GDM1 (cell line): ENCODE data around the gene MYOF.

Experiments
- DNase-seq: peaks from one replicate; lab custom pipeline; 2025; lab: John Stamatoyannopoulos, UW

The MYOF gene, protein sequence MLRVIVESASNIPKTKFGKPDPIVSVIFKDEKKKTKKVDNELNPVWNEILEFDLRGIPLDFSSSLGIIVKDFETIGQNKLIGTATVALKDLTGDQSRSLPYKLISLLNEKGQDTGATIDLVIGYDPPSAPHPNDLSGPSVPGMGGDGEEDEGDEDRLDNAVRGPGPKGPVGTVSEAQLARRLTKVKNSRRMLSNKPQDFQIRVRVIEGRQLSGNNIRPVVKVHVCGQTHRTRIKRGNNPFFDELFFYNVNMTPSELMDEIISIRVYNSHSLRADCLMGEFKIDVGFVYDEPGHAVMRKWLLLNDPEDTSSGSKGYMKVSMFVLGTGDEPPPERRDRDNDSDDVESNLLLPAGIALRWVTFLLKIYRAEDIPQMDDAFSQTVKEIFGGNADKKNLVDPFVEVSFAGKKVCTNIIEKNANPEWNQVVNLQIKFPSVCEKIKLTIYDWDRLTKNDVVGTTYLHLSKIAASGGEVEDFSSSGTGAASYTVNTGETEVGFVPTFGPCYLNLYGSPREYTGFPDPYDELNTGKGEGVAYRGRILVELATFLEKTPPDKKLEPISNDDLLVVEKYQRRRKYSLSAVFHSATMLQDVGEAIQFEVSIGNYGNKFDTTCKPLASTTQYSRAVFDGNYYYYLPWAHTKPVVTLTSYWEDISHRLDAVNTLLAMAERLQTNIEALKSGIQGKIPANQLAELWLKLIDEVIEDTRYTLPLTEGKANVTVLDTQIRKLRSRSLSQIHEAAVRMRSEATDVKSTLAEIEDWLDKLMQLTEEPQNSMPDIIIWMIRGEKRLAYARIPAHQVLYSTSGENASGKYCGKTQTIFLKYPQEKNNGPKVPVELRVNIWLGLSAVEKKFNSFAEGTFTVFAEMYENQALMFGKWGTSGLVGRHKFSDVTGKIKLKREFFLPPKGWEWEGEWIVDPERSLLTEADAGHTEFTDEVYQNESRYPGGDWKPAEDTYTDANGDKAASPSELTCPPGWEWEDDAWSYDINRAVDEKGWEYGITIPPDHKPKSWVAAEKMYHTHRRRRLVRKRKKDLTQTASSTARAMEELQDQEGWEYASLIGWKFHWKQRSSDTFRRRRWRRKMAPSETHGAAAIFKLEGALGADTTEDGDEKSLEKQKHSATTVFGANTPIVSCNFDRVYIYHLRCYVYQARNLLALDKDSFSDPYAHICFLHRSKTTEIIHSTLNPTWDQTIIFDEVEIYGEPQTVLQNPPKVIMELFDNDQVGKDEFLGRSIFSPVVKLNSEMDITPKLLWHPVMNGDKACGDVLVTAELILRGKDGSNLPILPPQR (N-terminal part only)

DNA sequence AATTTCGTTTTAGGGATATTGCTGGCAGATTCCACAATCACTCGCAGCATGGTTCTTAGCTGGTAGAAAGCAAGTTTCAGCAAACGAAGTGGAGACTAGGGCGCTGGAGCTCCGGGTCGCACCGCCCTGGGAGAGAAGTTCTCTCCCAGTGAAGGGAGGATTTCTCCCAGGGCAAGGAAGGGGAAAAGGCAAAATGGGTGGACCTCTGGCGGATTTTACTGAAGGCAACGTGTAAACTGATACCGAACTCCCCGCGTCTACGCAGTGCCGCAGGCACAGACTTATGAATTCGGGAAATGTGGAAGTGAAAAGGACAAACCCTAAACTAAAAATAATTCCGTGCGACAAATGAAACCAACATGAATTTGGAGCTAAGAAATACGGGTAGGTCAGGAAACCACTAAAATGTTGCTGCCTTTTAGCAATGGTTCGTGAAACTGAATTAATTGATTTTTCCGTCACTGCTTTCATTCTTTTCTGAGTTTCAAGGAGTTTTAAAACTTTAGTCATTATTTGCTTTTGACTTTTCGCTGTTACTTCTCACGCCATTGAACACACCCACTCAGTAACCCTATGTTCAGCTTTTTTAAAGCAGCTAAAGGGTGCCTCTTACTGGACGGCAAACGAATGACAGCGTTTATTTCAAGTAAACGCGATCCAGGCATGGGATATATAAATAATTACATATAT, at the start of gene MYOF:
Gene MYOF (minus strand): TSS at position 190 of the 690 bp plus-strand sequence. CDS start 140 bp downstream, at position 50.
- DNase-seq: peak; percentile 43

DNA sequence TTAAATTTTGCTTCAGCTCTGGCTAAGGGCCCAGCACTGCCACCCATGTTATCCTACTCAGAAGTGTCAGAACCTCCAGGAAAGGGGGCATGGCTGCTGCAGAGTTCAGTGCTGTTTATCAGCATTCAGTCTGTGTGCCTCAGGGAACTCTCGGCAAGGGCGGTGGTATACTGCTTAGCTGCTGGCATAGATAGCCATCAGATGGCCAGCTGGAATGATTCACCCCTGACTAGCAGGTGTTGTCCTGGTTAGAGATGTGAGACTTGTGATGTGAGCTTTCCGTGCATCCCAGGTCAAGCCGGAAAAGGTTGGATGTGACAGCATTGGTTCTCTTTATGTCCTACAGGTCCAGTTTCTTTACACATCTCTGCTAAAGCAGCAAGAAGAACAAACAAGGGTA, 36.4 kb upstream of the MYOF start:
- DNase-seq: no peak

DNA sequence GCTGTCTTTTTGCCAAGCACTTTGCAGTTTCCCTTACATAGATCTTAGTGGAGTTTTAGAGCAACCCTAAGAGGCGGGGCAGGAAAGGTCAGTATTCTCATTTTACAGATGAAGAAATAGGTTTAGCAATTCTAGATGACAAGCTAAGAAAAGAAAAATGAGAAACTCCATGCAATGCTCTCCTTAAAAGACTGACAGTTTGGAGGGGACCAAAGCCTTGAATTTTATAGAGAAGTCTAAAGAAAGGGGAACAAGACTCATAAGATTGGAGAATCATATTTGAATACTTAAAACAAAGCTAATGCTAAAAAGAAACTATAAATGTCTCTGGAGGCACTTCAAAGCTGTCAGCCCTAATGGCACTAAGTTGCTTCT, 33.9 kb upstream of the MYOF start:
- no peak for DNase-seq

DNA sequence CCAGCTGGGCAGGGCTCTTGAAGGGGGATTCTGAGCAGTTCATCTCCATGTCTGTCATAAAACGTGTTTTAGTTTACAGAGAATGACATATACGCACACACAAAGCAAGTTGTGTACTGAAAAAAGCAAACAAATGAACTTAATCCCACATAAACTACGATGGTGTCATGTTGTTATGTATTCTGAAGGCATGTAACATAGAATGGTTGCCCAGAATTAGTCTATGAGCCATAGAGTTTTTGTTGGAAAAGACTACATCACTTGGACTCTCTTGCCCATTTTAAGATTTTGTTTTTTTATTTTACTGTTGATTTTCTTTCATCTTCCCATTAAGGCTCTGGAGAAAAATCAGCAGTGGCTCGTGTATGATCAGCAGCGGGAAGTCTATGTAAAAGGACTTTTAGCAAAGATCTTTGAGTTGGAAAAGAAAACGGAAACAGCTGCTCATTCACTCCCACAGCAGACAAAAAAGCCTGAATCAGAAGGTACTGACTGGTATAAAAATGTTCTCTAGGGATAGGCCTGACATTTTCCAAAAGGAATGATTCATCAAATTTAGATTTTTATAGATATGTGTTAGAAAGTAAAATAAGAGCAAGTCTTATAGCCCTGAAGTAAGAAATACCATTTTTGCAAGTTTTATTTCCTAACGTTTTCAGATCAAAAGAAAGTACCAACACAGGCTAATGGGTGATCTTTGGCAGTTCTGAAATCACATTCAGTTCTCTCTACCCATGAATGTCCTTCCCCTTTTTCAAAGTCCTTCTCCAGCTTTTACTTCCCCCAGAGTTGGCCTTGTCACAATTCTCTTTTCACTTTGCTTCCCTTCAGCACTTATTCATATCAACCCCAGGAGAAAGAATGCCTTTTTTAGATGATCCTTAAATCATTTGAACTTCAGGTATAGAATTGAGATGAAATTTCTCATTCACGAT, 33.2 kb upstream of the MYOF start:
- no peak for DNase-seq

DNA sequence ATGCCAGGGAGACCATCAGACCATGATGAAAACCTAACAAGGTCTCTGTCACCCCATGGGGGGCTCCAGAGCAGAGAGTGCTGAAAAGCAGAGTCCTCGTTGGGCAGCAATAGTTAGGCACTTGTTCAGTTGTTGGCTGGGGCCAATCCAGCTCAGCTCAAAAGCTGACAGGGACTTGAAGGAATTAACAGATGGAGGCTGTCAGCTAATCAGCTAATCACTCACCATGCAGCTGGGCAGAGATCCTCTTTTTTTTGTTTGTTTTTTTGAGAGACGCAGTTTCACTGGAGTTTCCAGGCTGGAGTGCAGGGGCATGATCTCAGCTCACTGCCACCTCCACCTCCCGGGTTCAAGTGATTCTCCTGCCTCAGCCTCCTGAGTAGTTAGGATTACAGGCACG, 32.4 kb upstream of the MYOF start:
- no peak for DNase-seq

DNA sequence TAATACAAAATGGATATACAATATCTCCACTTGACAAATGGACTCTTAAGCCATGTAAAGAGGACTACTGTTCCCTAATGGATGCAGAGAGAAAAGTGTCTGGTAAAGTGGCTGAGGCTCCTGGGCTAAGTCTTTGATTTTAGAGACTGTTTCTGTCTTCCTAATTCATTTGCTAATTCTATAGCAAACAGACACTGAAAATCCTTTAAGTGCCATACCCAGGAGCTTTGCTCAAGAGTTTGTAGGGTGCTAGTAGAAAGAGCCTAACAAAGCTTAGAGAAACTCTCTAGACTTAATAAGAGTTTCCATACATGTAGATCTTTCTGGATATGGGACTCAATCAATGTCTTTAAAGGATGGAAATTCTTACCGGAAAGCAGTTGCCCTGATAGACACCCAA, 31.0 kb upstream of the MYOF start:
- no peak for DNase-seq

DNA sequence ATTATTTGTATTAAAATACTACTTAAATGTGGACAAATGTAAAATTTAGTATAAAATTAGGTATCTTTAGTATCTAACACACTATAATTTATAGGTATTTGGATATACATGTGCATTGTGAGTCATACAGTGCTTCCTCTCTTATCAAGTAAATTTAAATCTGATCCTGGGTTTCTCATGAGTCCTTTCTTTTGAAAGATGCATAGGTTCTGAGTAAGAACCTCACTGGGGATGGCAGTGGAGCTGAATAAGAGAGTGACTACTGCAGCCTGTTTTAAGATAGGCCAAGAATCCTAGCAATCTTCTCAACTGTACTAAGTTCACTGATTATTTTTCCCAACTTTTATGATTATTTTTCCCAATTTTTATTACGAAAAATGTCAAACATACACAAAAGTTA, 30.4 kb upstream of the MYOF start:
- DNase-seq: no peak

DNA sequence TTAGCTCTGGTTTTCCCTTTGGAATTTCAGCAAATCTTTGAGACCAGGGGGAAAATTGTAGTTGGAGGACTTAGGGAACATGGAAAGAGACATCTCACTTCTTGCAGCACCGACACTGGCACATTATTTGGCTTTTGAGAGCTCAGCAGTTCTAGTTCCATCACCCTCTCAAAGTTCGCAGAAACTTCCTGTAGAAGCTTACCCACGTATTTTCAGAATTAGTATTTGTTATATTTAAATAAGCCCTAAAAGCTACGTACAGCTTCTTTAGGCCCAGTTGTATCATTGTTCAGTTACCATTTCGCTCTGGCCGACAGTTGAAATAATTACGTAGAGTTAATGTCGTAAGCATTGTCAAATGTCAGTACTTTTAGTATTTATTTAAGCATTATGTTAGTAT, 27.7 kb upstream of the MYOF start:
- no peak for DNase-seq

DNA sequence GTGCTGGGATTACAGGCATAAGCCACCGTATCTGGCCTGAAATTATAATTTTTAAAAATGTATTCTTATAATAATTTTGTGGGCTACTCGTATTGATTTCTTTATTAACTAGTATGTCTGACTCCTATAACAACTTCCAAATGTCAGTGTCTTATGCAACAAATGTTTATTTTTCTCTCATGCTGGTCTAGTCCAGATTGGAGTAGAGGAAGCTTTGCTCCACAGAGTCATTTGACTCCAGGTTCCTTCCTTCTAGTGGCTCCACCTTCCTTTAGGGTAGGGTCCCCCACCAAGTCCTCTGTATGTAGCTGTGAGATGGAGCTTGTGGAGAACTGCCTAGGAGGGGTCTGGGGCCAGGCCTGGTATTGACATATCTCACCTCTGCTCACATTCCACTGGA, 22.9 kb upstream of the MYOF start:
- no peak for DNase-seq

DNA sequence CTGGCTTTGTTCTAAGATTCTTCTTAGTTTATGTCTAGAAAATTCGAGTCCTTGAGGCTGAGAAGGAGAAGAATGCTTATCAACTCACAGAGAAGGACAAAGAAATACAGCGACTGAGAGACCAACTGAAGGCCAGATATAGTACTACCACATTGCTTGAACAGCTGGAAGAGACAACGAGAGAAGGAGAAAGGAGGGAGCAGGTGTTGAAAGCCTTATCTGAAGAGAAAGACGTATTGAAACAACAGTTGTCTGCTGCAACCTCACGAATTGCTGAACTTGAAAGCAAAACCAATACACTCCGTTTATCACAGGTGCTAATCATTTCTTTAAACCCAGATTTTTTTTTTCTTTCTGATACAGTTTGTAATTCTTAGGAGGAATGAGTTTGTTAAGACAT, 20.9 kb upstream of the MYOF start:
- no peak for DNase-seq

DNA sequence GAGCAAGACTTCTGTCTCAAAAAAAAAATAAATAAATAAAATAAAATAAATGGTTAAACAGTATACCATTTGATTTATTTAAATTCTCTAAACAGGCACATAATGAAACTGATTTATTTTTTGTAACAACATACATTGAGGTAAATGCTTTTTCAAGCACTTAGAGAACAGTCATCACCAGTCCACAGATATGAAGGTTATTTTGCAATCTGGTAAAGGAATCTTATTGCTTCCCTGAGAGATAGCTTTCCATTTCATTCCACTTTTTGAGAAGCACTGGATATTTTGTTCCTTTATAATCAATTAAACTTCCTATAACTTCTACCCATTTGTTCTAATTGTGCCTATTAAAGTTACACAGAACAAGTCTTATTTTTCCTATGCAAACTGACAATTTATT, 19.5 kb upstream of the MYOF start:
- DNase-seq: no peak

DNA sequence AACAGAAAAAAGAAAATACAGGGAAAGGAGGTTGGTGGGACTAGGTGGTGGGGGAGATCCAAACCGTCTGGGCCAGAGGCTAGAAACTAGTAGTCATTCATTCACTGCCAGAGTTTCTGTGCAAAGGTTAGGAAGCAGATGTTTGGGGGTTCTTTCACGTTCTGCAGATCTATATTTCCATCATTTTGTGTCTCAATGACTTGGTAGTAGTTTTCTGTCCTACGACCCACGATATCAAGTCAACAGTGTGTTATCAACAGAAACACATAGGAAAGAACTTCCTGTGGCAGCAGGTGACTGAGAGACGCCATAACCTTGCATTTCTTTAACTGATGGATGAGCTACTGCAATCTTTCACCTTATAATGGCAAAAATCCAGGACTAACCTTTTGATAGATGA, 16.0 kb upstream of the MYOF start:
- no peak for DNase-seq

DNA sequence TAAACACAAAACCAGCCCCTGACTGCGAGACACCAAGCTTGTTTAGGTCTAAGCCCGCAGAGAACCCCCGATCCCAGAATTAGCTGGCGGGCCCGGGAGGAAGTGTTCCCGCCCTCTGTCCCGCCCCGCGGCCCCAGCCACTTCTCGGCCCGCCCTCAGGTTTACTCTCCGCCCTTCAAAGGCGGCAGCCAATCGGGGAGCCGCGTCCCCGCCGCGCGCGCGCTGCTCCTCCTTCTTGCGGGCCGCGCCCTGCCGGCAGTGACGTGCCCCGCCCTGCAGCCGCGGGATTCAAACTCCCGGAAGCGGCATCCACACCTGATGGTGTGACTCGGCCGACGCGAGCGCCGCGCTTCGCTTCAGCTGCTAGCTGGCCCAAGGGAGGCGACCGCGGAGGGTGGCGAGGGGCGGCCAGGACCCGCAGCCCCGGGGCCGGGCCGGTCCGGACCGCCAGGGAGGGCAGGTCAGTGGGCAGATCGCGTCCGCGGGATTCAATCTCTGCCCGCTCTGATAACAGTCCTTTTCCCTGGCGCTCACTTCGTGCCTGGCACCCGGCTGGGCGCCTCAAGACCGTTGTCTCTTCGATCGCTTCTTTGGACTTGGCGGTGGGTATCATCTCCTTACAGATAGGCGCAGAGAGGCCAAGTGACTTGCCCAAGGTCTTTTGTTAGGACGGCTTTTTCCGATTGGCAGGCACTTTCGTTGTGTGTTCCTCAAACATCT, 14.3 kb upstream of the MYOF start, which contains the start of gene CEP55:
Gene CEP55 (plus strand): TSS at position 291 of the 720 bp plus-strand sequence. CDS start 3,440 bp downstream, outside the sequence.
- peak; percentile 92 for DNase-seq

DNA sequence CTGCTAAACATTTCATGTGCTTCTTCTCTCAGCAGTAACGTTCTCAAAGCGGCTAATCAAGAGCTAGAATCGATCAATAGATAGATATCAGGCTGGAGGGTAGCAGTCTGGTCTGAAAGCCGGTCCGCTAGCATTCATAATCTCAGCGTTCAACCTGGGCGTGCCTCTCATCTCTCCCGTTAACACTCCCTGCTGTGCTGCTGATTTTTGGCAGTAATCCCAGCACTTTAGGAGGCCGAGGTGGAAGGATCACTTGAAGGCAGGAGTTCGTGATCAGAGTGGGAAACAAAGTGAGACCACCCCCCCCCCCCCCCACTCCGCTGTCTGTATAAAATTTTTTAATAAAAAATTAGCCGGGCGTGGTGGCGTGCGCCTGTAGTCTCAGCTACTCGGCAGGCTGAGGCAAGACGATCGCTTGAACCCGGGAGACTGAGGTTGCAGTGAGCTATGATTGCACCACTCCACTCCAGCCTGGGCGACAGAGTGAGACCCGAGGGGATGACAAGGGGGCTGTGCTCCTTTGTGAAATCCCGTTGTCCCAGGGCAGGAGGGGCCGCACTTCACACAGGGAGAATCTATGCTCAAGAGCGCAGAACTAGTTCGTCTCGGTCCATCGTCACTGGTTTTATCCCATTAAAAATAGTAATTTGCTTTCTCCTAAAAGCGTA, 13.7 kb upstream of the MYOF start:
- DNase-seq: no peak

DNA sequence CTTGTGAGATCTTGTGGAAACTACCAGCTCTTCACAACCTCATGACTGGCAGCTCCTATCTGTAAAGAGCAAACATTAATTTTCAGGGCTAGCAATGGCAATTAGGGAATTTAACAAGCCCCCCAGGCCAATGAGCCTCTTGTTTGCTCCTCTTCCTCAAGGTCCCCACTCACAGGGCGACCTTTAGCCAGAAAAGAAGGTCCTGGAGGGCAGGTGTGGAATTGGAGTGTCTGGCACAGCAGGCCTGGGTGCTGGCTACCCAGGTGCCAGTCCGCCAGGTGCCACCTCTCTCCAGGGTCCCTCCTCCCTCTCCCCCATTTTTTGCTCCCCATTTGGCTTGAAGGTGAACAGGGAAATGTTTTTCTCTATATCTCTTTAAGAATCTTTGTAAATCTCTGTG, 12.4 kb upstream of the MYOF start:
- DNase-seq: no peak

DNA sequence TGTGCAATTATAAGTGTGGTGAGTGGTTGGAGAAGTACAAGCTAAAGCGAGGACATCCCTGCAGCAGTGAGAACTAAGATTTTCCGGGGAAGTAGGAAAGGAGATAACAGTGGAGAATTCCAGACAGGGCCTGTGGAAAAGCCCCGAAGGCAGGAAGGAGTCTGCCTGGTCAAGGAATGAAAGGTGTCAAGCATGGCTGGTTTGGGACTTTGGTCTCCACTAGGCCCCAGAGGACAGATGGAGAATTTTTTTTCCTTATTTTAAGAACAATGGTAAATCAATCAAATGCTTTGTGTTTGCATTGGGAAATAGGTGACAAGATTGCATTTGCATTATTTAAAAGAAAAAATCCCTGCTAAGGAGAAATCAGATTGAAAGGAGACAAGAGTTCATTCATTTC, 11.0 kb upstream of the MYOF start:
- no peak for DNase-seq

DNA sequence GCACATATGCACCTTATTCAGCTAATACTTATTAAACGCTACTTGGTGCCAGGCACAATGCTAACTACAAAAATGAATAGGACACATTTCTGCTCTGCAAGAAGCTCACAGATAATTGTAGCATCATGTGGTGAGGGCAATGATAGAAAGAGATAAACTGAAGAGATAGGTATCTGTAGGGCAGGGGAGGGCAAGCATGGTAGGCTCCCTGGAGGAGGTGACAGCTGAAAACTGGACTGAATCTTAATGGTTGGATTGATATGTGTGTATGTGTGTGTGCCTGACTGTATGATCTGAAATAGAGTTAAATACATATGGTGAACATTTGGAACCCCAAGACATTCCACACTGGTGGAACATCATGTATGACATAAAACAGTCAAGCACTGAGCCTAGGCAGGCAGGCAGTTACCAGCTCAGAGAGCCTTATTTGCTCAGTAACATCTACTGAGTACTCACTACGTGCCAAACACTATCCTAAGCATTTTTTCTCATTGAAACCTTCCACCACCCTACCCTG, 9.5 kb upstream of the MYOF start:
- no peak for DNase-seq

DNA sequence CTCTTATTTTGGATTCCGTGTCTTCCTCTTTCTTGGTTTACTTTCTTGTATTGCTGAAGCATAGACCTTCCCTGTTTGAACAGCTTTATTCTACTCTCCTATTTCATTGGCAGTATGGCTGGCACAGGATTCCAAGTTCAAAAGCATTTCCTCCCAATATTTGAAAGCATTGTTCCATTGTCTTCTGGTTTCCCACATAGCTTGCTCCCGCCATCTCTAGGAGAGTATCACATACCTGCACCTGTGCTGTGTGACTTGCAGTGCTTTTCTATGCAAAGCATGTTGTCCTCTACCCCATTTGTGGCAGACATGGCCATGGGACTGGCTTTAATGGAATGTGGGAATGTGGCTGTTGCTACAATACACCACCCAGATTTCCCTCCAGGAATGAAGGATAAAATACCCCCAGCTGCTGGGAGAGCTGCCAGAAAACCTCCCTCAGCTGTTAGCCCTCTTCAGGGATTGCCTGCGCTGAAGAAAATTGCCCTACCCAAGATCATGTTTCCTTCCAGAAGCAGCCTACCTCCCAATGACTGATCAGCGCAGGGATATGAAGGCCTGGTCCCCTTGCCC, 6.9 kb upstream of the MYOF start:
- DNase-seq: no peak

DNA sequence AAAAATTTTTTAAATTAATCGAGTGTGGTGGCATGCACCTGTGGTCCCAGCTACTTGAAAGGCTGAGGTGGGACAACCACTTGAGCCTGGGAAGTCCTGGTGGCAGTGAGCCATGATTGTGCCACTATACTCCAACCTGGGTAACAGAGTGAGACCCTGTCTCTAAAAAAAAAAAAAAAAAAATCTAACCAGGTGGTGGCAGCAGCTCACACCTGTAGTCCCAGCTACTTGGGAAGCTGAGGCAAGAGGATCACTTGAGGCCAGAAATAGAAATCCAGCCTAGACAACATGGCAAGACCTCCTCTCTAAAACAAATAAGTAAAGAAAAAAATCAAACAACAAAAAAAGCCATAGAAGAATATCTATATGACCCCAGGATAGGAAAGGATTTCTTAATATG, 3.6 kb upstream of the MYOF start:
- no peak for DNase-seq
